ENCODE data around the gene PDIA6.

DNA sequence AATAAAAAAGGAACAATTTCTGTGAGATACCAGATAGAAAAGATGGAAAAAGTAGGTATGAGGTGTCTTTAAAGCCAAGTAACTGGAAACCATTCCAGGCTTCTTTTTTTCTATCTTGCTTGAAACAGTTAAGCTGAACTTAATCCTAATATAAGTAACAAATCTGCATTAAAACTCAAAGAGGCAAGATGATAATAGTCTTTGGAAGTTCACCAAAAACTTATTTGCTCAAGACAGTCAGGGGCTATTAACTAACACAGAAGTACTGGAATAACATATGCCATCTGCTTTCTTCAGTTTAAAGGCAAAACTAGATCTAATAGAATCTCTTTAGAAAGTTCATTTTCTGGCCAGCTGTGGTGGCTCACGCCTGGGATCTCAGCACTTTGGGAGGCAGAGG, 18.8 kb downstream of the PDIA6 start:
- TF ChIP-seq EP300 (IDR thresholded peaks at IDR 0.05; ENCODE audit: borderline replicate concordance in 1 of 2, control insufficient read depth in 1 of 2, low read depth in 2 of 2, low read length in 2 of 2) (no peak), POLR2A (IDR thresholded peaks at IDR 0.05; ENCODE audit: low read depth, low read length) (no peak)

All from GM12878 (cell line).